GM10248 (cell line): ENCODE data around the gene LDLRAD4.
"Not testable (repeated sequence)": the region's sequence is repeated elsewhere in the genome, so short reads cannot be mapped to it uniquely, and the experiment has no call there.

Experiments
- CTCF ChIA-PET: fragments of 300-600 bp; sonication (Branson Sonifier 250); formaldehyde crosslinking; extraction: SDS; loops from one replicate; lab custom pipeline; 2021; ENCODE audit warnings: antibody characterized with exemption; lab: Yijun Ruan, JAX
- POLR2A ChIA-PET: fragments of 350-650 bp; sonication (Branson Sonifier 250); formaldehyde crosslinking; extraction: SDS; loops from one replicate; lab custom pipeline; 2020; ENCODE audit warnings: antibody characterized with exemption; lab: Yijun Ruan, JAX
- DNase-seq: peaks from one replicate; pipeline ENCODE4 v3.0.0; 2012; ENCODE audit errors: extremely low spot score
- CTCF ChIP-seq: IDR thresholded peaks from 2 replicates; pipeline ENCODE4 v1.5.1; 2012; ENCODE audit warnings: mild to moderate bottlenecking, low read depth; ENCODE audit errors: extremely low read depth, missing control alignments, control extremely low read depth

Gene LDLRAD4

GRCh38 chr18:13260197-13260934 is 41.8 kb downstream of the LDLRAD4 start:
- no peak for DNase-seq
- ChIA-PET POLR2A (no interaction called here), CTCF (interaction anchor here (1.5 kb wide), 1 partner anchor 167 kb away, joined by 3 read pairs; no protein-coding TSS in a partner anchor)
- no peak for TF ChIP-seq CTCF

- ChIA-PET POLR2A (no interaction called here), CTCF (interaction anchor here (1.0 to 1.5 kb wide), 2 partner anchors 10 to 166 kb away, joined by 3 read pairs; no protein-coding TSS in a partner anchor)
- DNase-seq, result no peak
- no peak for TF ChIP-seq CTCF
Observed at GRCh38 chr18:13260935-13261640, 42.5 kb downstream of the LDLRAD4 start.

- TF ChIP-seq CTCF, result no peak
- POLR2A ChIA-PET, result no interaction called here
- no peak for DNase-seq
- CTCF ChIA-PET, result interaction anchor here (1.0 to 1.5 kb wide), 2 partner anchors 9 to 165 kb away, joined by 3 read pairs; no protein-coding TSS in a partner anchor
Observed at GRCh38 chr18:13261661-13262357, 43.2 kb downstream of the LDLRAD4 start.

GRCh38 chr18:13262358-13262680 is 43.8 kb downstream of the LDLRAD4 start:
- DNase-seq, CTCF ChIA-PET, POLR2A ChIA-PET: not testable (repeated sequence)

- CTCF ChIA-PET, result no interaction called here
- no peak for TF ChIP-seq CTCF
Observed at GRCh38 chr18:13262839-13263691, 44.5 kb downstream of the LDLRAD4 start.

GRCh38 chr18:13264091-13265007 is 45.8 kb downstream of the LDLRAD4 start:
- ChIA-PET POLR2A (no interaction called here), CTCF (no interaction called here)
- no peak for DNase-seq
- no peak for TF ChIP-seq CTCF

More at GRCh38 chr18:13262839-13263691, 44.5 kb downstream of the LDLRAD4 start:
- no peak for DNase-seq
- POLR2A ChIA-PET, result no interaction called here
